Activated naive CD8-positive, alpha-beta T cell treated with anti-CD3 and anti-CD28 coated beads, Interleukin-2, amount 50 U/mL, for 24 hours (primary cell): ENCODE results near the gene PAQR9.

ENCODE experiments used
- ATAC-seq: fragments of 150-1000 bp; cut with Tn5 transposase; one replicate; pipeline ENCODE4 v1.10.0; 2021
- DNase-seq: peaks from one replicate; pipeline ENCODE4 v3.0.0; 2021
- H3K27ac Mint-ChIP-seq: one replicate; pipeline ENCODE4 v1.8.0; 2021; ENCODE audit warnings: mild to moderate bottlenecking, mixed read lengths
- H3K27me3 Mint-ChIP-seq: one replicate; pipeline ENCODE4 v1.8.0; 2021; ENCODE audit warnings: mixed read lengths
- H3K36me3 Mint-ChIP-seq: one replicate; pipeline ENCODE4 v1.8.0; 2021; ENCODE audit warnings: low read depth, mixed read lengths
- H3K4me1 Mint-ChIP-seq: one replicate; pipeline ENCODE4 v1.8.0; 2021; ENCODE audit warnings: mixed read lengths
- H3K4me3 Mint-ChIP-seq: one replicate; pipeline ENCODE4 v1.8.0; 2021; ENCODE audit warnings: mild to moderate bottlenecking, moderate library complexity, mixed read lengths
- H3K9me3 Mint-ChIP-seq: one replicate; pipeline ENCODE4 v1.8.0; 2021; ENCODE audit warnings: mixed read lengths

The PAQR9 gene

GRCh38 chr3:142947799-142948575 is 15.5 kb downstream of the PAQR9 start:
- ATAC-seq (peak; percentile 86), DNase-seq (peak; percentile 18)
- no peaks in the 10 kb centered on the region for H3K36me3 Mint-ChIP-seq
- H3K27me3 Mint-ChIP-seq: peaks cover 35% of the 10 kb centered on the region
- no peak overlapping the region for H3K4me3 Mint-ChIP-seq
- H3K9me3 Mint-ChIP-seq: no peaks in the 10 kb centered on the region
- peaks cover 8% of the 10 kb centered on the region for H3K4me1 Mint-ChIP-seq
- H3K27ac Mint-ChIP-seq: no peak overlapping the region

GRCh38 chr3:142947352-142947751 is 16.1 kb downstream of the PAQR9 start:
- Mint-ChIP-seq H3K9me3 (no peaks in the 10 kb centered on the region), H3K27me3 (peaks cover 35% of the 10 kb centered on the region), H3K4me1 (peaks cover 8% of the 10 kb centered on the region), H3K4me3 (no peak overlapping the region), H3K36me3 (no peaks in the 10 kb centered on the region), H3K27ac (no peak overlapping the region)
- DNase-seq (no peak), ATAC-seq (peak; percentile 9)

GRCh38 chr3:142946861-142947260 is 16.6 kb downstream of the PAQR9 start:
- peaks cover 32% of the 10 kb centered on the region for H3K27me3 Mint-ChIP-seq
- no peaks in the 10 kb centered on the region for H3K36me3 Mint-ChIP-seq
- DNase-seq (no peak), ATAC-seq (no peak)
- no peak overlapping the region for H3K4me3 Mint-ChIP-seq
- H3K4me1 Mint-ChIP-seq: peaks cover 8% of the 10 kb centered on the region
- H3K27ac Mint-ChIP-seq: no peak overlapping the region
- H3K9me3 Mint-ChIP-seq: no peaks in the 10 kb centered on the region

- no peak overlapping the region for H3K27ac Mint-ChIP-seq
- no peaks in the 10 kb centered on the region for H3K9me3 Mint-ChIP-seq
- H3K36me3 Mint-ChIP-seq: no peaks in the 10 kb centered on the region
Measured at GRCh38 chr3:142945023-142945422, 18.5 kb downstream of the PAQR9 start.

GRCh38 chr3:142944342-142944741 is 19.1 kb downstream of the PAQR9 start:
- Mint-ChIP-seq H3K27me3 (peaks cover 21% of the 10 kb centered on the region), H3K4me3 (no peak overlapping the region), H3K4me1 (peaks cover 8% of the 10 kb centered on the region), H3K36me3 (no peaks in the 10 kb centered on the region), H3K9me3 (no peaks in the 10 kb centered on the region), H3K27ac (no peak overlapping the region)
- DNase-seq (no peak), ATAC-seq (no peak)

More at GRCh38 chr3:142945023-142945422, 18.5 kb downstream of the PAQR9 start:
- Mint-ChIP-seq H3K27me3 (peaks cover 25% of the 10 kb centered on the region), H3K4me3 (no peak overlapping the region), H3K4me1 (peaks cover 8% of the 10 kb centered on the region)
- DNase-seq (no peak), ATAC-seq (no peak)

- ATAC-seq: no peak
- peaks cover 21% of the 10 kb centered on the region for H3K27me3 Mint-ChIP-seq
- no peak overlapping the region for H3K27ac Mint-ChIP-seq
- H3K9me3 Mint-ChIP-seq: no peaks in the 10 kb centered on the region
- H3K36me3 Mint-ChIP-seq: no peaks in the 10 kb centered on the region
- peaks cover 8% of the 10 kb centered on the region for H3K4me1 Mint-ChIP-seq
- DNase-seq: no peak
- H3K4me3 Mint-ChIP-seq: no peak overlapping the region
Measured at GRCh38 chr3:142943870-142944269, 19.6 kb downstream of the PAQR9 start.

- H3K4me3 Mint-ChIP-seq: no peak overlapping the region
- H3K9me3 Mint-ChIP-seq: no peaks in the 10 kb centered on the region
- ATAC-seq (no peak), DNase-seq (no peak)
- H3K4me1 Mint-ChIP-seq: peaks cover 8% of the 10 kb centered on the region
- H3K27me3 Mint-ChIP-seq: peaks cover 21% of the 10 kb centered on the region
- H3K27ac Mint-ChIP-seq: no peak overlapping the region
- no peaks in the 10 kb centered on the region for H3K36me3 Mint-ChIP-seq
Measured at GRCh38 chr3:142943349-142943748, 20.1 kb downstream of the PAQR9 start.

- Mint-ChIP-seq H3K27ac (no peak overlapping the region), H3K4me3 (no peak overlapping the region), H3K9me3 (no peaks in the 10 kb centered on the region), H3K36me3 (no peaks in the 10 kb centered on the region), H3K4me1 (peaks cover 5% of the 10 kb centered on the region), H3K27me3 (peaks cover 9% of the 10 kb centered on the region)
- DNase-seq: no peak
- ATAC-seq: no peak
Measured at GRCh38 chr3:142941373-142942123, 21.9 kb downstream of the PAQR9 start.

- Mint-ChIP-seq H3K27ac (no peak overlapping the region), H3K36me3 (no peaks in the 10 kb centered on the region), H3K4me3 (no peak overlapping the region), H3K27me3 (peaks cover 4% of the 10 kb centered on the region), H3K4me1 (peaks cover 5% of the 10 kb centered on the region), H3K9me3 (no peaks in the 10 kb centered on the region)
- DNase-seq (no peak), ATAC-seq (no peak)
Measured at GRCh38 chr3:142940472-142940871, 23.0 kb downstream of the PAQR9 start.

GRCh38 chr3:142940000-142940399 is 23.5 kb downstream of the PAQR9 start:
- Mint-ChIP-seq H3K4me1 (peaks cover 5% of the 10 kb centered on the region), H3K9me3 (no peaks in the 10 kb centered on the region), H3K27me3 (peaks cover 4% of the 10 kb centered on the region)

GRCh38 chr3:142935963-142936362 is 27.5 kb downstream of the PAQR9 start:
- Mint-ChIP-seq H3K36me3 (no peaks in the 10 kb centered on the region), H3K4me1 (no peaks in the 10 kb centered on the region), H3K9me3 (no peaks in the 10 kb centered on the region), H3K27ac (no peak overlapping the region), H3K4me3 (no peak overlapping the region), H3K27me3 (peaks cover 1% of the 10 kb centered on the region)
- DNase-seq (no peak), ATAC-seq (no peak)

More at GRCh38 chr3:142940000-142940399, 23.5 kb downstream of the PAQR9 start:
- Mint-ChIP-seq H3K27ac (no peak overlapping the region), H3K4me3 (no peak overlapping the region), H3K36me3 (no peaks in the 10 kb centered on the region)
- no peak for ATAC-seq
- DNase-seq: no peak

GRCh38 chr3:142934887-142935269 is 28.6 kb downstream of the PAQR9 start:
- no peak for ATAC-seq
- H3K4me1 Mint-ChIP-seq: no peaks in the 10 kb centered on the region
- peaks cover 1% of the 10 kb centered on the region for H3K27me3 Mint-ChIP-seq
- no peak overlapping the region for H3K4me3 Mint-ChIP-seq
- H3K27ac Mint-ChIP-seq: no peak overlapping the region
- no peaks in the 10 kb centered on the region for H3K36me3 Mint-ChIP-seq
- no peak for DNase-seq
- no peaks in the 10 kb centered on the region for H3K9me3 Mint-ChIP-seq

- no peaks in the 10 kb centered on the region for H3K9me3 Mint-ChIP-seq
- peaks cover 1% of the 10 kb centered on the region for H3K27me3 Mint-ChIP-seq
- no peak for ATAC-seq
- no peaks in the 10 kb centered on the region for H3K36me3 Mint-ChIP-seq
- no peak for DNase-seq
- H3K4me3 Mint-ChIP-seq: no peak overlapping the region
- no peaks in the 10 kb centered on the region for H3K4me1 Mint-ChIP-seq
- H3K27ac Mint-ChIP-seq: no peak overlapping the region
Measured at GRCh38 chr3:142934128-142934886, 29.2 kb downstream of the PAQR9 start.

- H3K27ac Mint-ChIP-seq: no peak overlapping the region
- H3K9me3 Mint-ChIP-seq: no peaks in the 10 kb centered on the region
- no peaks in the 10 kb centered on the region for H3K36me3 Mint-ChIP-seq
- no peaks in the 10 kb centered on the region for H3K4me1 Mint-ChIP-seq
- DNase-seq (peak; percentile 5), ATAC-seq (peak; percentile 61)
- H3K4me3 Mint-ChIP-seq: no peak overlapping the region
- H3K27me3 Mint-ChIP-seq: peaks cover 10% of the 10 kb centered on the region
Measured at GRCh38 chr3:142931222-142931621, 32.3 kb downstream of the PAQR9 start.
